Kidney (tissue), 14 donors: ENCODE measurements around the gene NEURL4. TPM values are rescaled to one million over a fixed set of nuclear protein-coding genes. Genes with fewer than 3 reads are reported as not detected.

Experiments
- DNase-seq, 5 donors: peaks; one replicate each; pipeline ENCODE4 v3.0.0-alpha.2; 2013 to 2020
- FAIRE-seq: peaks from 2 replicates; lab custom pipeline; 2012; peaks lifted over from hg19 to GRCh38; lab: Jason Lieb, UNC
- H3K27ac ChIP-seq, 2 donors: one replicate each; pipeline ENCODE4 v1.7.0; 2013; ENCODE audit warnings: low read depth in 2 of 2, low read length in 2 of 2, inconsistent platforms in 1 of 2
- H3K27me3 ChIP-seq: one replicate; pipeline ENCODE4 v1.7.1; 2013; ENCODE audit warnings: low read length, inconsistent platforms; ENCODE audit not compliant: control insufficient read depth, insufficient read depth
- H3K36me3 ChIP-seq, 3 donors: one replicate each; pipeline versions ENCODE4 v1.7.0 to v1.7.1; 2013; ENCODE audit warnings: low read length in 3 of 3, control low read depth in 1 of 3, inconsistent platforms in 1 of 3; ENCODE audit not compliant: insufficient read depth in 3 of 3, control insufficient read depth in 2 of 3
- H3K4me1 ChIP-seq, 3 donors: one replicate each; pipeline versions ENCODE4 v1.7.0 to v1.7.1; 2013; ENCODE audit warnings: low read length in 3 of 3, inconsistent platforms in 1 of 3, low read depth in 1 of 3; ENCODE audit not compliant: control insufficient read depth in 2 of 3, insufficient read depth in 2 of 3
- H3K4me3 ChIP-seq, 3 donors: one replicate each; pipeline versions ENCODE4 v1.7.0 to v1.8.1; 2013; ENCODE audit warnings: low read length in 3 of 3, control low read depth in 1 of 3, inconsistent platforms in 1 of 3
- H3K9ac ChIP-seq, 3 donors: one replicate each; pipeline versions ENCODE4 v1.7.0 to v1.7.1; 2013; ENCODE audit warnings: low read length in 3 of 3, control low read depth in 1 of 3, inconsistent platforms in 1 of 3
- H3K9me3 ChIP-seq, 3 donors: one replicate each; pipeline versions ENCODE4 v1.7.0 to v1.7.1; 2013; ENCODE audit warnings: low read length in 3 of 3, control low read depth in 1 of 3, inconsistent platforms in 1 of 3; ENCODE audit not compliant: control insufficient read depth in 2 of 3, insufficient read depth in 1 of 3
- intact Hi-C: fragments of 100-400 bp; cut with DNase I; formaldehyde crosslinking; loops from one replicate; pipeline ENCODE4 v1.11.1; 2022
- polyA plus RNA-seq: library from polyadenylated mRNA; stranded (reverse); fragments of 350-450 nt; fragmentation: Illumina TruSeq; extraction: RNeasy Lipid Tissue Mini Kit (QIAGEN cat#74804); gene quantifications from one replicate; pipeline ENCODE4 v1.2.3, GENCODE V29; 2014; ENCODE audit warnings: low read depth, low replicate concordance; ENCODE audit not compliant: insufficient read depth
- total RNA-seq: library from RNA; stranded (reverse); fragmentation: NEBNext Ultra II Directional; extraction: Animal tissue kit (Norgen Biotek cat#: 25700); gene quantifications from one replicate; pipeline ENCODE4 v1.2.1, GENCODE V29; 2021
- TF ChIP-seq, protein P1 (sequence below): IDR thresholded peaks from 3 replicates; pipeline ENCODE4 v1.5.1; 2012; ENCODE audit warnings: mild to moderate bottlenecking, moderate library complexity, borderline replicate concordance; ENCODE audit not compliant: insufficient read depth; ENCODE audit errors: extremely low read depth
- donor health status: control.
- donor health status: control.
- donor health status: control.
- donor health status: control.
- donor health status: control.
- donor health status: DM: yes; HTN: yes; CAD: no.
- donor health status: Normal renal cell carcinoma (clear cell type).

The NEURL4 gene
- total and polyA plus RNA-seq, 2 donors from 2014 or later, result 21.2 to 44.7 TPM

DNA sequence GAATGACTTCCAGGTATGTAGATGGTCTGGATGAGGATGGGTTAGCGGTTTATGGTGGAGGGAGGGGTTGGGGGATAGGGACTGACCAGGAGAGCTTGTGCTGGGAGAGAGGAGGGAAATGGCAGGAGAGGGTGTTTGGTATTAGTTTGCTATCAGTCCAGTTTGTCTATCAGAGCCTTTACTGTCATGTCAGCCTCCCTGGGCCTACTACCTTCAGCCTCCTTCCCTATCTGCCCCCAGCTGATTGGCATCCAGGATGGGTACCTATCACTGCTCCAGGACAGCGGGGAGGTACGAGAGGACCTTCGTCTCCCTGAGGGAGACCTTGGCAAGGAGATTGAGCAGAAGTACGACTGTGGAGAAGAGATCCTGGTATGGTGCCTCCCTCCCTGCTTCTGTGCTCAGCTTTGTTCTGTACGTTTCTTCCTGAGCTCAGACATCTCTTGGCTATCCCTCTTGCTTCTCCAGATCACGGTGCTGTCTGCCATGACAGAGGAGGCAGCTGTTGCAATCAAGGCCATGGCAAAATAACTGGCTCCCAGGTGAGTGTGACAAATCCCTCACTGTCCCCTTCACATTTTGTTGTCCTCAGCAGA is 17.9 kb downstream of the NEURL4 start:
- Histone ChIP-seq H3K27me3 (no peaks in the 10 kb centered on the region), H3K9ac (no peak overlapping the region), H3K4me3 (no peak overlapping the region), H3K27ac (no peak overlapping the region), H3K9me3 (no peaks in the 10 kb centered on the region), H3K36me3 (peaks cover 14 to 42% (median 39%) of the 10 kb centered on the region in 3 donors), H3K4me1 (peaks cover 0 to 37% (median 12%) of the 10 kb centered on the region in 3 donors)
- intact Hi-C loops, result no loop called here
- TF ChIP-seq, protein P1, sequence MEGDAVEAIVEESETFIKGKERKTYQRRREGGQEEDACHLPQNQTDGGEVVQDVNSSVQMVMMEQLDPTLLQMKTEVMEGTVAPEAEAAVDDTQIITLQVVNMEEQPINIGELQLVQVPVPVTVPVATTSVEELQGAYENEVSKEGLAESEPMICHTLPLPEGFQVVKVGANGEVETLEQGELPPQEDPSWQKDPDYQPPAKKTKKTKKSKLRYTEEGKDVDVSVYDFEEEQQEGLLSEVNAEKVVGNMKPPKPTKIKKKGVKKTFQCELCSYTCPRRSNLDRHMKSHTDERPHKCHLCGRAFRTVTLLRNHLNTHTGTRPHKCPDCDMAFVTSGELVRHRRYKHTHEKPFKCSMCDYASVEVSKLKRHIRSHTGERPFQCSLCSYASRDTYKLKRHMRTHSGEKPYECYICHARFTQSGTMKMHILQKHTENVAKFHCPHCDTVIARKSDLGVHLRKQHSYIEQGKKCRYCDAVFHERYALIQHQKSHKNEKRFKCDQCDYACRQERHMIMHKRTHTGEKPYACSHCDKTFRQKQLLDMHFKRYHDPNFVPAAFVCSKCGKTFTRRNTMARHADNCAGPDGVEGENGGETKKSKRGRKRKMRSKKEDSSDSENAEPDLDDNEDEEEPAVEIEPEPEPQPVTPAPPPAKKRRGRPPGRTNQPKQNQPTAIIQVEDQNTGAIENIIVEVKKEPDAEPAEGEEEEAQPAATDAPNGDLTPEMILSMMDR, result no peak
- DNase-seq (no peak), FAIRE-seq (no peak)

DNA sequence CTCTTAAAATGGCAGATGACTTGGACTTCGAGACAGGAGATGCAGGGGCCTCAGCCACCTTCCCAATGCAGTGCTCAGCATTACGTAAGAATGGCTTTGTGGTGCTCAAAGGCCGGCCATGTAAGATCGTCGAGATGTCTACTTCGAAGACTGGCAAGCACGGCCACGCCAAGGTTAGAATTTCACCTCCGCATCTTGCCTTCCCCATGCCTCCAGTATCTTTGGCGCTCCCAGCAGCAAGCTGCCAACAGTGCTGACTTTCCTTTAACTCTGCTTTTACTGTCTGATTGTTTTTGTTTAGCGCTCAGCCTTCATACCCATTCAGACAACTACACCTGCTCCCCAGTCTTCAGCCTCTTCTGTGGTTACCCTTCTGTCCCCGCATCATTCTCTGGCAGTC is 19.5 kb downstream of the NEURL4 start:
- H3K9me3 ChIP-seq, result no peaks in the 10 kb centered on the region
- H3K27me3 ChIP-seq, result no peaks in the 10 kb centered on the region
- peaks cover 14 to 40% (median 39%) of the 10 kb centered on the region in 3 donors for H3K36me3 ChIP-seq
- peak overlapping the region in 1 of 3 donors; percentile 91 for H3K4me3 ChIP-seq
- no peak overlapping the region for H3K9ac ChIP-seq
- DNase-seq (no peak), FAIRE-seq (no peak)
- intact Hi-C loops, result no loop called here
- H3K4me1 ChIP-seq, result peaks cover 0 to 29% (median 12%) of the 10 kb centered on the region in 3 donors
- H3K27ac ChIP-seq, result no peak overlapping the region
- TF ChIP-seq, protein P1, result no peak

DNA sequence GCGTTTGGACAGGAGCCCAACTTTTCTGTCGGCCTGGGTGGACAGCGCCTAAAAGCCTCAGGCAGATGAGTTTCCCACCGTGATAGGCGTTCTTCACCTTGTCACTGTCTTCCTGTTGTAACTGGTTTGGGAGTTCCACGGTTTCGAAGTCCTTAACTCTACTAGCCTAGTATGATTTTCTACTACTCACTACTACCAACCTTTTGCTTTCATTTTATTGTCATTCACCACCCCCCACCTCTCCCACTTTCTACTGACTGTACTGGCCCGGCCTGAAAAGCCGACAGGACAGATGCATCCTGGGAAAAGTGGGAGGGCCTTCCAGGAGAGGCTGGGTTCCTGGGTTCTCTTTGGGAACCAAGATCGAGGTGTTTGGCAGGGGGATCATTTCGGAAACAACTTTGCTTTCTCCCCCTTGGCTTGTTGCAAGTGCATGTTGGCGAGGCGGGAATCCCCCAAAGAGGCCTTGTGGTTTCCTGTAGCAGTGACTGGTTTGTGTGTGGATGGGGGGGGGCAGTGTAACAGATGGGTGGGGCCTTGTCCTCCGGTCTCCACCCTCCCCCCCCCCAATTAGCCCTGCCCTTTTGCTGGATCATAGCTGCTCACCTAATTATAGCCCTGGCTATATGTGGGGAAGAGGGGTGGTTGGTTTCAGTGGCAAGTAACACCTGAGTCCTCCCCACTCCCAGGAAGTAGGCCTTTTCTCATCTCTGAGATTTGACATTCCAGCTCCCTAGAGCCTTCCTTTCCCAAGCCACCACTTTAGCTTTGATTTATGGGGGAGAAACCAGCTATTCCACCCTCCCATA is 20.3 kb downstream of the NEURL4 start:
- no peak for FAIRE-seq
- H3K4me1 ChIP-seq, result peaks cover 0 to 21% (median 5%) of the 10 kb centered on the region in 3 donors
- H3K9ac ChIP-seq, result peak overlapping the region; percentile 57 to 94 (median 92)
- H3K9me3 ChIP-seq, result no peaks in the 10 kb centered on the region
- H3K4me3 ChIP-seq, result peak overlapping the region; percentile 80 to 95 (median 91)
- peak; percentile 75 to 88 (median 83) for DNase-seq
- H3K27ac ChIP-seq, result peak overlapping the region; percentile 96 to 98
- no peaks in the 10 kb centered on the region for H3K27me3 ChIP-seq
- intact Hi-C loops, result no loop called here
- TF ChIP-seq, protein P1, result no peak
- peaks cover 13 to 39% (median 36%) of the 10 kb centered on the region in 3 donors for H3K36me3 ChIP-seq
